ENCODE measurements around the gene GABRR3. TPM values are rescaled to one million over a fixed set of nuclear protein-coding genes. Genes with fewer than 3 reads are reported as not detected.

Gene GABRR3
- polyA plus RNA-seq, 2 donors = not detected

- H3K27me3 ChIP-seq (ENCODE audit: control insufficient read depth in 1 of 2, insufficient read depth in 2 of 2, low read length in 2 of 2) = no peaks in the 10 kb centered on the region
- 61 to 83% methylated on average over 1 of the region's 1 CpG for WGBS, 2 donors
- no peaks in the 10 kb centered on the region for H3K4me1 ChIP-seq (ENCODE audit: control insufficient read depth in 2 of 2, insufficient read depth in 2 of 2, low read length in 1 of 2)
- H3K9me3 ChIP-seq (ENCODE audit: control insufficient read depth in 2 of 2, insufficient read depth in 1 of 2, low read depth in 1 of 2, low read length in 1 of 2) = no peaks in the 10 kb centered on the region
- H3K4me3 ChIP-seq (ENCODE audit: low read depth in 1 of 2, low read length in 2 of 2) = no peak overlapping the region
- peak overlapping the region; percentile 63 to 81 for H3K27ac ChIP-seq (ENCODE audit: low read depth in 2 of 2, low read length in 1 of 2)
- peaks cover 5 to 28% of the 10 kb centered on the region in 2 donors for H3K36me3 ChIP-seq (ENCODE audit: control insufficient read depth in 2 of 2, insufficient read depth in 2 of 2, low read length in 1 of 2)
Observed at GRCh38 chr3:97952872-97953271, 82.2 kb downstream of the GABRR3 start.

GRCh38 chr3:97952280-97952679 is 82.8 kb downstream of the GABRR3 start:
- H3K4me1 ChIP-seq (ENCODE audit: control insufficient read depth in 2 of 2, insufficient read depth in 2 of 2, low read length in 1 of 2) = no peaks in the 10 kb centered on the region
- peaks cover 5 to 28% of the 10 kb centered on the region in 2 donors for H3K36me3 ChIP-seq (ENCODE audit: control insufficient read depth in 2 of 2, insufficient read depth in 2 of 2, low read length in 1 of 2)
- 87 to 90% methylated on average over 3 of the region's 3 CpGs for WGBS, 2 donors
- H3K27me3 ChIP-seq (ENCODE audit: control insufficient read depth in 1 of 2, insufficient read depth in 2 of 2, low read length in 2 of 2) = no peaks in the 10 kb centered on the region
- H3K4me3 ChIP-seq (ENCODE audit: low read depth in 1 of 2, low read length in 2 of 2) = no peak overlapping the region
- H3K27ac ChIP-seq (ENCODE audit: low read depth in 2 of 2, low read length in 1 of 2) = peak overlapping the region; percentile 63 to 81
- no peaks in the 10 kb centered on the region for H3K9me3 ChIP-seq (ENCODE audit: control insufficient read depth in 2 of 2, insufficient read depth in 1 of 2, low read depth in 1 of 2, low read length in 1 of 2)

GRCh38 chr3:97950360-97950759 is 84.8 kb downstream of the GABRR3 start:
- WGBS, 2 donors = 78 to 81% methylated on average over 3 of the region's 3 CpGs
- H3K36me3 ChIP-seq (ENCODE audit: control insufficient read depth in 2 of 2, insufficient read depth in 2 of 2, low read length in 1 of 2) = peaks cover 9 to 26% of the 10 kb centered on the region in 2 donors
- no peaks in the 10 kb centered on the region for H3K4me1 ChIP-seq (ENCODE audit: control insufficient read depth in 2 of 2, insufficient read depth in 2 of 2, low read length in 1 of 2)
- H3K4me3 ChIP-seq (ENCODE audit: low read depth in 1 of 2, low read length in 2 of 2) = no peak overlapping the region
- H3K27ac ChIP-seq (ENCODE audit: low read depth in 2 of 2, low read length in 1 of 2) = no peak overlapping the region
- no peaks in the 10 kb centered on the region for H3K9me3 ChIP-seq (ENCODE audit: control insufficient read depth in 2 of 2, insufficient read depth in 1 of 2, low read depth in 1 of 2, low read length in 1 of 2)
- no peaks in the 10 kb centered on the region for H3K27me3 ChIP-seq (ENCODE audit: control insufficient read depth in 1 of 2, insufficient read depth in 2 of 2, low read length in 2 of 2)

- Histone ChIP-seq H3K4me3 (ENCODE audit: low read depth in 1 of 2, low read length in 2 of 2) (no peak overlapping the region), H3K4me1 (ENCODE audit: control insufficient read depth in 2 of 2, insufficient read depth in 2 of 2, low read length in 1 of 2) (no peaks in the 10 kb centered on the region), H3K9me3 (ENCODE audit: control insufficient read depth in 2 of 2, insufficient read depth in 1 of 2, low read depth in 1 of 2, low read length in 1 of 2) (no peaks in the 10 kb centered on the region), H3K27ac (ENCODE audit: low read depth in 2 of 2, low read length in 1 of 2) (no peak overlapping the region), H3K27me3 (ENCODE audit: control insufficient read depth in 1 of 2, insufficient read depth in 2 of 2, low read length in 2 of 2) (no peaks in the 10 kb centered on the region), H3K36me3 (ENCODE audit: control insufficient read depth in 2 of 2, insufficient read depth in 2 of 2, low read length in 1 of 2) (peaks cover 9 to 26% of the 10 kb centered on the region in 2 donors)
- WGBS, 2 donors = 74 to 75% methylated on average over 5 of the region's 5 CpGs
Observed at GRCh38 chr3:97949743-97950142, 85.4 kb downstream of the GABRR3 start.

- Histone ChIP-seq H3K4me3 (ENCODE audit: low read depth in 1 of 2, low read length in 2 of 2) (no peak overlapping the region), H3K9me3 (ENCODE audit: control insufficient read depth in 2 of 2, insufficient read depth in 1 of 2, low read depth in 1 of 2, low read length in 1 of 2) (no peaks in the 10 kb centered on the region), H3K4me1 (ENCODE audit: control insufficient read depth in 2 of 2, insufficient read depth in 2 of 2, low read length in 1 of 2) (no peaks in the 10 kb centered on the region), H3K27ac (ENCODE audit: low read depth in 2 of 2, low read length in 1 of 2) (no peak overlapping the region), H3K27me3 (ENCODE audit: control insufficient read depth in 1 of 2, insufficient read depth in 2 of 2, low read length in 2 of 2) (no peaks in the 10 kb centered on the region), H3K36me3 (ENCODE audit: control insufficient read depth in 2 of 2, insufficient read depth in 2 of 2, low read length in 1 of 2) (peaks cover 9 to 21% of the 10 kb centered on the region in 2 donors)
- WGBS, 2 donors = 97 to 100% methylated on average over 2 of the region's 2 CpGs
Observed at GRCh38 chr3:97949110-97949485, 86.0 kb downstream of the GABRR3 start.

- no peak overlapping the region for H3K27ac ChIP-seq (ENCODE audit: low read depth in 2 of 2, low read length in 1 of 2)
- H3K4me3 ChIP-seq (ENCODE audit: low read depth in 1 of 2, low read length in 2 of 2) = no peak overlapping the region
- H3K4me1 ChIP-seq (ENCODE audit: control insufficient read depth in 2 of 2, insufficient read depth in 2 of 2, low read length in 1 of 2) = no peaks in the 10 kb centered on the region
- H3K36me3 ChIP-seq (ENCODE audit: control insufficient read depth in 2 of 2, insufficient read depth in 2 of 2, low read length in 1 of 2) = peaks cover 9 to 18% of the 10 kb centered on the region in 2 donors
- 89 to 90% methylated on average over 5 of the region's 5 CpGs for WGBS, 2 donors
- no peaks in the 10 kb centered on the region for H3K9me3 ChIP-seq (ENCODE audit: control insufficient read depth in 2 of 2, insufficient read depth in 1 of 2, low read depth in 1 of 2, low read length in 1 of 2)
- H3K27me3 ChIP-seq (ENCODE audit: control insufficient read depth in 1 of 2, insufficient read depth in 2 of 2, low read length in 2 of 2) = no peaks in the 10 kb centered on the region
Observed at GRCh38 chr3:97948351-97949109, 86.6 kb downstream of the GABRR3 start.

- H3K9me3 ChIP-seq (ENCODE audit: control insufficient read depth in 2 of 2, insufficient read depth in 1 of 2, low read depth in 1 of 2, low read length in 1 of 2) = no peaks in the 10 kb centered on the region
- no peaks in the 10 kb centered on the region for H3K4me1 ChIP-seq (ENCODE audit: control insufficient read depth in 2 of 2, insufficient read depth in 2 of 2, low read length in 1 of 2)
- no peaks in the 10 kb centered on the region for H3K27me3 ChIP-seq (ENCODE audit: control insufficient read depth in 1 of 2, insufficient read depth in 2 of 2, low read length in 2 of 2)
- H3K4me3 ChIP-seq (ENCODE audit: low read depth in 1 of 2, low read length in 2 of 2) = no peak overlapping the region
- peaks cover 4 to 6% of the 10 kb centered on the region in 2 donors for H3K36me3 ChIP-seq (ENCODE audit: control insufficient read depth in 2 of 2, insufficient read depth in 2 of 2, low read length in 1 of 2)
- H3K27ac ChIP-seq (ENCODE audit: low read depth in 2 of 2, low read length in 1 of 2) = no peak overlapping the region
- WGBS, 2 donors = 57 to 66% methylated on average over 4 of the region's 4 CpGs
Observed at GRCh38 chr3:97942801-97943546, 92.1 kb downstream of the GABRR3 start.

GRCh38 chr3:97940034-97940433 is 95.1 kb downstream of the GABRR3 start:
- Histone ChIP-seq H3K9me3 (ENCODE audit: control insufficient read depth in 2 of 2, insufficient read depth in 1 of 2, low read depth in 1 of 2, low read length in 1 of 2) (no peaks in the 10 kb centered on the region), H3K27ac (ENCODE audit: low read depth in 2 of 2, low read length in 1 of 2) (no peak overlapping the region), H3K4me3 (ENCODE audit: low read depth in 1 of 2, low read length in 2 of 2) (no peak overlapping the region), H3K36me3 (ENCODE audit: control insufficient read depth in 2 of 2, insufficient read depth in 2 of 2, low read length in 1 of 2) (peaks cover 0 to 6% of the 10 kb centered on the region in 2 donors), H3K27me3 (ENCODE audit: control insufficient read depth in 1 of 2, insufficient read depth in 2 of 2, low read length in 2 of 2) (no peaks in the 10 kb centered on the region), H3K4me1 (ENCODE audit: control insufficient read depth in 2 of 2, insufficient read depth in 2 of 2, low read length in 1 of 2) (no peaks in the 10 kb centered on the region)
- 70 to 72% methylated on average over 1 of the region's 1 CpG for WGBS, 2 donors

GRCh38 chr3:97939401-97939800 is 95.7 kb downstream of the GABRR3 start:
- Histone ChIP-seq H3K27ac (ENCODE audit: low read depth in 2 of 2, low read length in 1 of 2) (no peak overlapping the region), H3K9me3 (ENCODE audit: control insufficient read depth in 2 of 2, insufficient read depth in 1 of 2, low read depth in 1 of 2, low read length in 1 of 2) (no peaks in the 10 kb centered on the region), H3K4me1 (ENCODE audit: control insufficient read depth in 2 of 2, insufficient read depth in 2 of 2, low read length in 1 of 2) (no peaks in the 10 kb centered on the region), H3K27me3 (ENCODE audit: control insufficient read depth in 1 of 2, insufficient read depth in 2 of 2, low read length in 2 of 2) (no peaks in the 10 kb centered on the region), H3K4me3 (ENCODE audit: low read depth in 1 of 2, low read length in 2 of 2) (no peak overlapping the region), H3K36me3 (ENCODE audit: control insufficient read depth in 2 of 2, insufficient read depth in 2 of 2, low read length in 1 of 2) (peaks cover 0 to 6% of the 10 kb centered on the region in 2 donors)
- 89 to 93% methylated on average over 2 of the region's 2 CpGs for WGBS, 2 donors
